ENCODE data around the gene RTN4IP1.
"Not testable (repeated sequence)": the region's sequence is repeated elsewhere in the genome, so short reads cannot be mapped to it uniquely, and the experiment has no call there.

RTN4IP1 gene

DNA sequence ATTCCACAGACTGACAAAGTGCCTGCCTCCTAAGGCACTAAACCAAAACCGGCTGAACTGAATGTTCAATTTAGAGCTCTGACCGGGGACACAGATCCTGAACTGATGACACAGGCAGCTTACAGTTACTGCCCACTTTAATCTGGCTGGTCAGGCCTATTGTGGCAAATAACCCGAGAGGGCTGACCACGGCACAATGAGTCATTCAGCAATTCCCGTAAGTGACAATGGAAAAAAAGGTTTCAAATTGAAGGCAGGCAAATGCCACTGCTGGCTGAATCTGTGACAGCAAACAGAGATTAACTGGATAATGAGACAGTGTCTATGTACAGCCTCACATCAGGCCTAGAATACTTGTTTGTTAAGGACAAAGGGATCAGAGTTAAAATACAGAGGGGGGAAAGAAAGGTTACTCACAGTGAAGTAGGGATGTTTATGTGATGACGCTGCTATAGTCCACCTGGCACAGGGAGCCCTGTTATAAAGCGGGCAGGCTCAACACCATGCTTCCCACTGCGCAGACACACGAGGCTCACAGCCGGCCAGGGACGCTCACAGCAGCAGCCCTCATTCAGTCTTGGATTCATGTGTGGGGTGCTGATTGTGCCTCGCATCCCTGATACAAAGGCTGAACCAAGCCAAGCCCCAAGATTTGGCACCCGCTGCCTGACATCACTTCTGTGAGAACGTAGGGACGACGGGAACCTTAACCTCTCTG, 54.4 kb downstream of the RTN4IP1 start:
- peak; percentile 54 for DNase-seq

DNA sequence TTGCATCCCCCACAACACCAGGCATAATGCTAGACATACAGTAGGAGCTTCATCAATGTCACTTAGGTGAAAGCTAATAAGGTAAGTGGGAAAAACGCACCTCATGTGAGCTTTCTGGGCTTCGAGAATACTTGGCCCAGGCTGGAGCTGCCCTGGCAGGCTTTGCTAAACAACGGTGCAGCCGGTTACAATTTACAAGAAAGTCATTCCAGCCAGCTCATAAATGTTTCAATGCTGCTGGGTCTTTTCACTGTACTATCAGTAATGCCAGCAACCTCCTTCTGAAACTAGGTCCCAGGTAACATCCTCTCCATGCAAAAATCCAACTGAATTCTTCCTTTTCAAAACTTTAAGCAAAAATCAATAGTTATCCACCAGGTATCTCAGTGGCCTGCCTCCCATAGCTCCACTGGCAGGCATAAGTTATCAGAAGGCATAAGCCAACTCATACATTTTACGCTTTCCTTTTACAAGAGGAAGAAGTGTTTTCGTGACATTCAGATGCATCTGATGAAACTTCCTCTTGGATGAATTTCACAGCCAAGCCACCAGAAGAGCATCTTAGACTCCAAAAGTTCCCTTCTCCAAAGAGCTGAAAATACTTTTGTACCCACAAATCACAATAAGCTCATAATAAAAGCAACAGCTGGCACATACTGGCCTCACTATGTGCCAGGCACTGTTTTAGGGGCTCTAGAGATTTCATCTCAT, 56.3 kb downstream of the RTN4IP1 start:
- no peak for DNase-seq

DNA sequence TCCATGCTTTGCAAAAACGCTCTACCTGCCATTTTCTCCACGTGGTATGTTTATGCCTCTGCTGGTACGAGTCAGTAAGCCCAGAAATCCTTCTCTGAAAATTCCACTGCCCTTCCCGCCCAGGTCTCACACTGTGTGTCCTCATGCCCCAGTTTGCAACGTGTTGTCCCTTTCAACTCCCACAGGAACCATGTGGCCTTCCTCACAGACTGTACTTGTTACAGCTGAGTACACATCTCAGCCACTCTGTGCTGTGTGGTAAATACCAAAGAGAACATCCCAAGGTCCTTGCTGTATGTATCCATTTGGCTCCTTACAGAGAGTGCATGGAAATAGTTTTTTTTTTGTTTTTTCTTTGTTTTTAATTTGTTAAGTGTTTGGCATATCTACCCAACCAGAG, 56.9 kb downstream of the RTN4IP1 start:
- no peak for DNase-seq

DNA sequence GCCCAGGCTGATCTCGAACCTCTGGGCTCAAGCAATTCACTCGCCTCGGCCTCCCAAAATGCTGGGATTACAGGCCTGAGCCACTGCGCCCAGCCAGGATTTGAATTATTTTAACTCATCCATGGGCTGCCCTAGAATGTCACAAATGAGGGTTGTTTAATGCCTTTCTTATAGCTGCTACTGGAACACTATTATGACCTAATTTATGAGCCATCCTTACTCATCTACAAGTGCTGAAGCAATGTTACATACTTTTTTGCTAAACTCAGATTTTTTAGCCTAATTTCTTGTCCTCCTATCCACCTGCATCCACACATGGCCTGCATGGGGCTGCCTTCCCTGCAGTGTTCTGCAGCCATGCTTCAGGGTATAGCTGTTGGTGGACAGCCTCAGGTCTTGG, 59.9 kb downstream of the RTN4IP1 start:
- DNase-seq: no peak

DNA sequence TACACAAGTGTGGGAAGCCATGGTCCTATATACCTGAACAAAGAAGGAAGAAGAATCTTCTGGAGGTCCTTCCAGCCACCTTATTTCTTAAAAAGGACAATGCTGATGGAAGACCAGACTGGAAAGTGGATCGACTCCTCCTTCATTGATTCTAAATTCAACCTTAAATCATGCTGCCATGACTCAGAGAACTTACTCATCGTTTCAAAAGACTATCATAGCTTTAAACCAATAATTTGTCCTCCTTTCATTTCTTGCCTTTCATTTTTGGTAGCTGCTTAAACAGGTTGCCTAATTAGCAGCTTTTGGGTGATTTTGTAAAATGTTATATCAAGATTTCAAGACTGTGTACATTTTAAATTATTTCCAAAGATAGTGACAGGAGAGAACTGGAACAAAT, 60.8 kb downstream of the RTN4IP1 start:
- peak; percentile 33 for DNase-seq

DNA sequence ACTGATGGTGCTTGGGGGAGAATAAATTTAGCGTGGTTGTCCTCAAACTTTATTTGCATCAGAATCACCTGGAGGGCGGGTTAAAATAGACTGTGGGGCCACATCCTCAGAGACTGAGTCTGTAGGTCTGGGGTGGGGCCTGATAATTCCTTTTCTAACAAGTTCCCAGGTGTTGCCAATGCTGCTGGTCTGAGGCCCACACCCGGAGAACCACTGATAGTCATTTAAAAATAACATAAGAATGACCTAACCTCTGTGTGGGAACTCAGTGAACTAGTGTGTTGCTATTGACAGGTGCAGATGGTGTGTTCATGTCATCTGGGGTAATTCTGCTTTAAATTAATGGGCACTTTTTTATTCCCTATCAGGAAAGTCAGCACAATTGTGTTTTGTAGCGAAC, 64.8 kb downstream of the RTN4IP1 start:
- no peak for DNase-seq

DNA sequence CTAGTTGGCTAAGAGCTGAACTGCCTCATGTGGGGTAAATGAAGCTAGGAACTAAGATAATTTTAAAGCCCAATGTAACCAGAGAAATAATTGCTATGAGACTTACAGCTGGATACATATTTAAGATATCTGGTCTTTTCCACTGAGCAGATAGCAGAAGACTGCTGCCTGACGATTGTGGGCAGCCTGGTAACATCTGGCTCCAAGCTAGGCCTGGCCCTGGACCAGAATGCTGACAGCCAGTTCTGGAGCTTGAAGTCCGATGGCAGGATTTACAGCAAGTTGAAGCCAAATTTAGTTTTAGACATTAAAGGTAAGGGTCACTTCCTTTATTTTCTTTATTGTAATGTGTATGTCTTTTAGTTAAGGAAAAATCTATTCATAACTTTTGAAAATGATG, 65.7 kb downstream of the RTN4IP1 start:
- no peak for DNase-seq

DNA sequence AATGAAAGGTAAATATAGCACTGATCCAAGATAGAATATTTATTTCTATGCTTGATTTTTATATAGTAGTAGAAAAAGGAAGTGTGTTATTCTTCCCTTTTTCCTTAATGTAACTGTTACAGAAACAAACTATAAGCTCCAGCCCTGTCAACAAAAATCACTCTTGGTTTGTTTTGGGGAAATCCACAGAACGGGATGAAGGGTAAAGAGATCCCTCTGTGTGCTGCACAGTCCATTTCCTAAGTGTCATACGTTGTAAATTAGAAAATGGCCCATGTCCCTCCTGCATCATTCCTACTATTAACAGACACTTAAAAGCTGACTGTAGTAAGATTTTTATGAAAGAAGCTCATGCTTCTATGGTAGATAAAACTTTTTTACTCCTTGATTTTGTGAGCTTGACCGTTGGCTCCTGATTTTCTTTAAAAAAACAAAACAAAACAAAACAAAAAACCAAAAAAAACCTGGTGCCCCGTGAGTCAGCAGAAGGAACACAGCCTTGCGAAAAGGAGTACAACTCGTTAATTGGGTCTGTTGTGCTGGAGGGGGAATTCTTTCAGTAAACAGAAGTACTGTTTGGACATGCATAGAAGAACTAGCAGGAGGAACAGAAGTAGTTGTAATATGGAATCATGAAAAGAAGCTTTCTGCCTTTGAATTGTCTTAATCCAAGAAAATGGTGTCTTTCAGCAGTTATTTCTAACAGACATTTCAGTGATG, 67.5 kb downstream of the RTN4IP1 start:
- no peak for DNase-seq

DNA sequence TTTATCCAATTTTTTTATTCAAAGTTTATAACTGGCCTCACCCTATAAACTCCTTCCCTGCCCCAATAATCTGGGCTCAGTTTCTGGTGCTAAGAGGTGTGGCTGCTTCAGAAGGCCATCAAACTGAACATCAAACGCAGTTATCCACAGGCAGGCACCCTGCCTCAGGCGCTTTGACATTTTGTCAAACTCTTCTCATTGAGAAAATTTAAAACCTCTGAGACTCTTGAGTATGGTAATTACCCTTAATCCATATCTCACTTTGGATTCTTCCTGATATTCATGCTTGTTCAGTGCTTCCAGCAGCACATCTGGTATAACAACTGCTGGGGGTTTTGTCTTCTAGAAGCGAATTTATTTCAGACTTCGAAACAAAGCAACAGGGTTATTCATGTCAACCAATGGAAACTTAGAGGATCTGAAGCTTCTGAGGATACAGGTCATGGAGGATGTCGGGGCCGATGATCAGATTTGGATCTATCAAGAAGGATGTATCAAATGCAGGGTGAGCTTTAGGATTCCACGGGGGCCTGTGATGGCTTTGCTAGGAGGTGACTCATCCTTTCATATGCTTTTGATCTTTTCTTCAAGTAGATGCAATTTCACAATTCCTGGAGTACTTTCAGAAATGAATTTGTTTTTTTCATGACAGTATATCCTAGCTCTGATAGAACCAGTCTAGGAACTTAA, 68.2 kb downstream of the RTN4IP1 start:
- DNase-seq: peak; percentile 74

DNA sequence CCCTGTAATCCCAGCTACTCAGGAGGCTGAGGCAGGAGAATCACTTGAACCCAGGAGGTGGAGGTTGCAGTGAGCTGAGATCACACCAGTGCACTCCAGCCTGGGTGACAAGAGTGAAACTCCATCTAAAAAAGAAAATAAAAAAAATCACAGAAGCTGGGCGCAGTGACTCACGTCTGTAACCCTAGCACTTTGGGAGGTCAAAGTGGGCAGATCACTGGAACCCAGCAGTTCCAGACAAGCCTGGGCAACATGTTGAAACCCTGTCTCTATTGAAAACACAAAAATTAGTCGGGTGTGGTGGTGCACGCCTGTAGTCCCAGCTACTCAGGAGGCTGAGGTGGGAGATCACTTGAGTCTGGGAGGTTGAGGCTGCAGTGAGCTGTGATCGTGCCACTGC, 69.6 kb downstream of the RTN4IP1 start:
- not testable (repeated sequence) for DNase-seq

DNA sequence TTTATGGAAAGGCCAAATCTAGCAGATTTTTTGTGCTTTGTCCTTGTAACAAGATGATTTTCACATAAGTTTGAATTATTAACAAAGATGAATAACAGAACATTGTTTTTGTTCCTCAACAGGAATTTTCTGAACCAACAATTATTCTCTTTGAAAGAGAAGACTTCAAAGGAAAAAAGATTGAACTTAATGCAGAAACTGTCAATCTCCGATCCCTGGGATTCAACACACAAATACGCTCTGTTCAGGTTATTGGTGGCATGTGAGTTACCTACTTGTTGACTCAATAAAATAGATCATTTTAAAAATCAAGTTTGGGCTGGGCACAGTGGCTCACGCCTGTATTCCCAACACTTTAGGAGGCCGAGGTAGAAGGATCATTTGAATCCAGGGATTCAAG, 70.9 kb downstream of the RTN4IP1 start:
- DNase-seq: no peak

DNA sequence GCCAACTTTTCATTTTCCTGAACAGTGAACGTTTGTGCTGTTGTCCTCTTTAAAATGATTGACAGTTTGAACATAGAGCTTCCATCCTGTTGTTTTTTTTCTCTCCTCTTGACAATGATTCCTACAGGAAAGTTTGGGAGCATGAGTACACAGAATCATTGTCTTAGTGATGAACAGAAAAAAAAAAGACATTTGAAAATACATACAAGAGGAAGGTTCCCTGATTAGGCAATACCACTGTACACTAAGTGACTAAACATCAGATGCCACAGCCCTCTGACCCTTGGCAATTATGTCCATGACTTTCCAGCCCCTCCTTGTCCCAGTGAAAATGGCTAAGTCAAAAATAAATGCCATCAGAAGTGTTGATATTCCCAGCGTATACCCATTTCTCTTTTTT, 71.5 kb downstream of the RTN4IP1 start:
- no peak for DNase-seq

DNA sequence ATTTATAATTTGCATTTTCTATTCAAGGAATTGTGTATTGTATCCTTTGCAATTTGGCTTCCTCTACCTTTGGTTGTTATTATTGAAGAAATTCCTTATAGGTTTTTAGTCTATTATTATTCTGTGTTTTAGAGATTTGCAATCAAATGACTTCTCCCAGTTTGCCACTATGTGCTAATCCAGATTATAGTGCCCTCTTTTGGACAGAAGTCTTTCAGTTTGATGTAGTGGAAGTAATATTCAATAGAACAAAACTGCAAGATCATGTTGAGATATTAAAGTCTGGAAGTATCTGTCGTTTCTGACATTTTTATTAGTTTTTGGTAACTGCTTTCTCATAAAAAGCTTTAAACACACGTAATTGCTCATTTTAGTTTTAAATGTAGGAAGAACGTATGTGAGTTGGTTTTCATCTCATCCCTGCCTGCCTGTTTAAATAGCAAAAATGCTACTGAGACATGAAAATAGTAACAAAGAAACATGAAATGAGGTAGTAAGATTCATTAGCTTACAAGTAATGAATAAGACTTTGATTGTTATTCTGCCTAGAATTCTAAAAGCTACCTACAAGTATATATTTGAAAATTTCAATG, 72.8 kb downstream of the RTN4IP1 start:
- DNase-seq: peak; percentile 35

DNA sequence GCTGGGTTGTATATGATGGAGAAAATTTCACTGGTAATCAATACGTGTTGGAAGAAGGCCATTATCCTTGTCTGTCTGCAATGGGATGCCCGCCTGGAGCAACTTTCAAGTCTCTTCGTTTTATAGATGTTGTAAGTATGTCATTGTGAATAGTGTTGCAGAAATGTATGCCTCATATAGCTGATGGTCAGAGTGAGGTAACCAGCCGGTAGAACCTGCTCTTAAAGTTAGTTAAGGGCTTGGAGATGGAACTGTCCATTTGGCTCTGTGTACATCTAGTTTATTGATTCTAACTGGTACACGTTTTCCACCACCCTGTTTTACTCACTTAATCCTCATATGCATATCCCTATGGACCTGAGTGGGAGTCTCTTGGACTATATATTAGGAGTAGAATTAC, 73.5 kb downstream of the RTN4IP1 start:
- no peak for DNase-seq

DNA sequence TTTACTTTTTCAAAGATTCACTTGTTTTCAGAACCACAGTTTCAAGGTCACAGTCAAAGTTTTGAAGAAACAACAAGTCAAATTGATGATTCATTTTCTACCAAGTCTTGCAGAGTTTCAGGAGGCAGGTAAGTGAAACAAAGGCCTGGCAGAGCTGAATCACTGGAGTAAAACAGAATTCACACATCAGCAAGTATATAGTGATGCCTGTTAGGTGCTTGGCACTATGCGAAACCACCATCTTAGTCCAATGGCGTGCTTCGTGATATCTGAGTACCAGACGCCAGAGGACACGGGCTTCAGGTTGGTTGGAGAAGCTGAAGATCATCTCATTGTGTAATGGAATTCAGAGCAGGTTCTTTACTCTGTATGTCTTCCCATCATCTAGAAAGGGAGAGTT, 75.9 kb downstream of the RTN4IP1 start:
- DNase-seq: no peak

DNA sequence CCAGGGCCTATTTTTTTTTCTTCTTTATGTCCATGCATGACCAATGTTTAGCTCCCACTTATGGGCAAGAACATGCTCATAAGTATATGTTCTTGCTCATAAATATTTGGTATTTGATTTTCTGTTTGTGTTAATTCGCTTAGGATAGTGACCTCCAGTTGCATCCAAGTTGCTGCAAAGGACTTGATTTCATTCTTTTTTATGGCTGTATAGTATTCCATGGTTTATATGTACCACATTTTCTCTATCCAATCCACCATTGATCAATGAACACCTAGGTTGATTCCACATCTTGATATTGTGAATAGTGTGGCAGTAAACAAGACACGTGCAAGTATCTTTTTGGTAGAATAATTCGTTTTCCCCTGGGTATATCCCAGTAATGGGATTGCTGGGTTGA, 78.1 kb downstream of the RTN4IP1 start:
- DNase-seq: no peak

DNA sequence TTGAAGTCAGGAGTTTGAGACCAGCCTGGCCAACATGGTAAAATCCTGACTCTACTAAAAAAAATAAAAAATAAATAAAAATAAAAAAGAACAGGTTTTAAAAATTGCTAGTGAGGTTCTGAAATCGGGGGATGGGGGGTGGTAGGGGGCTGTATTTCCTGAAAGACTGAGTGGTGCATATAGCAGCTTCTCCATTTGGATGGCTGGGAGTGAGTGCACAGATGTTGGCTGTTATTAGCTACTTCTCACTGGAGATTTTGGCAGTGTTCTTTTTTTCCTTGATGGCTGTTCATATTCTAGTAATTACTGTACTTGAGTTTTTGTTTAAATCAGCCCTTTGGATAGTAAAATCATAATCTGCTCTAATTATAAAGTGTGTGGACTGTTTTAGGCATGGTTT, 79.8 kb downstream of the RTN4IP1 start:
- no peak for DNase-seq

DNA sequence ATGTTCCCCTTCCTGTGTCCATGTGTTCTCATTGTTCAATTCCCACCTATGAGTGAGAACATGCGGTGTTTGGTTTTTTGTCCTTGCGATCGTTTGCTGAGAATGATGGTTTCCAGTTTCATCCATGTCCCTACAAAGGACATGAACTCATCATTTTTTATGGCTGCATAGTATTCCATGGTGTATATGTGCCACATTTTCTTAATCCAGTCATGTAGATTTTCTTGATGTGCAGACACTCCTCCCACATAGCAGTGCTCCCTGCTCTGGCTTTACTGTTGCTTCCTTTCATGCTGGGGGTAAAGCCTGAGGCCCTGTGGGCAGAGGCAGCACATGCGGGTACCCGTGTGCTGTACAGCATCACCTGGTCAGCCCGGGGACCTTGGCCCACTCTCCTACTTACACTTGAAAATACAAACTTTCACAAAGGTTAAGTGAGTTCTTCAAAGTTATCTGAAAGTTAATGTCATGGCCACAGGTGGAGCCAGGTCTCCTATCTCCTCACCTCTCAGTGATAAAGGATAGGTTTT, 80.3 kb downstream of the RTN4IP1 start:
- not testable (repeated sequence) for DNase-seq

DNA sequence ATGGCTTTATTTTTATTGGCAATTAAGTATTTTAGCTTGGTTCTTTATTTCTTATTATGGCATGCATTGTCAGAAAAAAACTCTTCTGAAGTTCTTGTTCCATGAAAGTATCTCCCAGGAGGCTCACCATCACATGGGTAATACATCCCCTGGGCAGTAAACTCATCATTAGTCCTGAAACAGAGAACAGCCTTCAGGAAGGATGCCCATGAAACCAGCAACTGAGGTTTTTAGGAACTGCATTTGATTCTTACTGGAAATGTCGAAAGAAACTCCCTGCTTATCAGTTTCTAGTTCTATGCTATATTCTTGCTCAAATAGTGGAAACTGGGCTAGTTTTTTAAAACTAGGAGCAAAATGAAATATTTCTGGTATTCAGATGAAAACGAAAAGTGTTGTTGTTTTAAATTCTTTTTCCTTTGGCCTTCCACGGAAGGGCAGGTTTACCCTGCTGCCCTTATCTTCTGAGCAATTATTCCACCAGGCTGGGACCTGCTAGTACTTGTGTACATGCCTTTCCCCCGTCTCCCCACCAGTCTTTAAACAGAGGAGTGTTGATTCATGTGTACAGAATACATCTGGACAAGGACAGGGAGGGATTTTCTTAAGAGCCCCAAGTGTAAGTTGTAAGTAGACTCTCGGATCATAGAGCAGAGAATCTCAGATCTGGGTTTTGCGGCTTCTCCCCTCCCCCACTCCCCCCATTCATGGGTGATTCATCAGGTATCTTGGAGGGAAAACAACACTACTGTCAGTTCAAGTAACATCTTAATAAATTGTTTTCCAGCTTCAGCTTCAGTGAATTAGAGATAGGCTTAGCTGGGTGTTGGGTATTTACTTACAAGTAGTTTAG, 81.5 kb downstream of the RTN4IP1 start:
- peak; percentile 89 for DNase-seq

DNA sequence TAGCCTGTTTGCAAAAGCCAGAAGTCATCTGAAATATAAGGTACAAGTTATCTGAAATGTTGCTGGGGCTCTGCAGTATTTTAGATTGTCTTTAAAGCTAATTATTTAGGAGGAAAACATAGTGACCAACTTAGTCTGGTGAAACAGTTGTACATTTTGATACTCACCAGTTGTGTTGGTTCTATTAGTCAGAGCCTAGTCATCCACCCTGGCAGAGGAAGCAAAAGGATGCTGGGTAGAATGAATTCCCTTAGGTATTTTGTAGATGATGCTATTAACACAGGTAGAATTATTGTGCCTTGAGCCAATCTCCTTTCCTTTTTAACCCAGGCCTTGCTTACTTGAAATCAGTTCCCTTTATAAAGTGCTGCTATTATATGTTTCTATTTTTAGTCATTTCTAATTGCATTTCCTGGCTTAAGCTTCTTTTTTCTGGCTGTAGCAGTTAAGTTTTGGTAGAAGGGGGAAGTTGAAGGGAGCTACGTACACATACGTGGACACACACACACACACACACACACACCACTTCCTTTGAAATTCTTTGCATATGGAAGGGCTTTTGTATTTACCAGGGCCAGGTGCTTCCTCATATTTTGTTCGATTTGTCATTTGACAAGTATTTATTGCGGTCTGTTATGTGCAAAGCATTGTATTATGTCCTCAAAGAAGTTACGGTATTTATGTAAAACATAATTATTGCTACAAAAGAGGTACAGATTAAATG, 82.4 kb downstream of the RTN4IP1 start:
- peak; percentile 76 for DNase-seq

DNA sequence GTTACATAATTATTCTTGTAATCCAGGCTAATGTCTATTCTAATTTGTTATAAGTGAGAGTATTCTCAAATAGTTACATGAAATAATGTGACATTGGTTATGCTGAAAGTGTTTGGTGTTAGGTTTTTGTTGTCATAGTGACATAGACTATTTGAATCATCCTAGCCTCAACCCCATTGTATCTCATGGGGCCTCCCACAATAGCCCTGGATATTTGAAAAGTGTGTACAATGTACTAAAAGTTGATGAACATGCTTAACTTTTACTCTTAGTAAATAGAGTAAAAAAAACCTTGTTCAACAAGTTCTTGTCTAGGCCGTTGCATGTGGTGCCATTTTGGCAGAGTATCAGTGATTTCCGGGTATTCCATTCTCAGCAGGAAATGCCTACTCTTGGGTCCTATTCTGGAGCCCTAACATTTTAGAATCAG, 83.0 kb downstream of the RTN4IP1 start:
- peak; percentile 27 for DNase-seq
